Skin of body (tissue), 2 donors: ENCODE data around the gene CCDC6. TPM values are rescaled to one million over a fixed set of nuclear protein-coding genes. Genes with fewer than 3 reads are reported as not detected.
"Not testable (repeated sequence)": the region's sequence is repeated elsewhere in the genome, so short reads cannot be mapped to it uniquely, and the experiment has no call there.

Source experiments
- DNase-seq: peaks from one replicate; lab custom pipeline; 2025; lab: John Stamatoyannopoulos, UW
- total RNA-seq: library from RNA; depleted of rRNA; stranded (reverse); fragments of >200 nt; gene quantifications from one replicate; pipeline ENCODE4 v1.2.3, GENCODE V29; 2014

Gene CCDC6
- total RNA-seq, 1 donor from 2014 or later = 36.9 TPM

GRCh38 chr10:59905731-59906416, 482 bp downstream of the CCDC6 start:
- DNase-seq = no peak

- no peak for DNase-seq
Observed at GRCh38 chr10:59905066-59905730, 1.2 kb downstream of the CCDC6 start.

GRCh38 chr10:59904426-59905065, 1.8 kb downstream of the CCDC6 start:
- DNase-seq = no peak

GRCh38 chr10:59903871-59904270, 2.5 kb downstream of the CCDC6 start:
- no peak for DNase-seq

GRCh38 chr10:59902016-59902415, 4.3 kb downstream of the CCDC6 start:
- DNase-seq = no peak

GRCh38 chr10:59901470-59901869, 4.9 kb downstream of the CCDC6 start:
- DNase-seq = no peak

- no peak for DNase-seq
Observed at GRCh38 chr10:59900048-59900727, 6.2 kb downstream of the CCDC6 start.

- no peak for DNase-seq
Observed at GRCh38 chr10:59898125-59898835, 8.1 kb downstream of the CCDC6 start.

GRCh38 chr10:59896191-59896590, 10.2 kb downstream of the CCDC6 start:
- DNase-seq = no peak

GRCh38 chr10:59895629-59896116, 10.7 kb downstream of the CCDC6 start:
- DNase-seq = no peak

GRCh38 chr10:59894114-59894513, 12.2 kb downstream of the CCDC6 start:
- DNase-seq = no peak

GRCh38 chr10:59892697-59893096, 13.7 kb downstream of the CCDC6 start:
- DNase-seq = no peak

- no peak for DNase-seq
Observed at GRCh38 chr10:59891936-59892335, 14.4 kb downstream of the CCDC6 start.

GRCh38 chr10:59891349-59891748, 15.0 kb downstream of the CCDC6 start:
- no peak for DNase-seq

- no peak for DNase-seq
Observed at GRCh38 chr10:59888781-59889435, 17.4 kb downstream of the CCDC6 start.

GRCh38 chr10:59887972-59888640, 18.2 kb downstream of the CCDC6 start:
- DNase-seq = no peak

GRCh38 chr10:59887006-59887405, 19.4 kb downstream of the CCDC6 start:
- DNase-seq = no peak

GRCh38 chr10:59885430-59886134, 20.8 kb downstream of the CCDC6 start:
- no peak for DNase-seq

GRCh38 chr10:59884893-59885292, 21.5 kb downstream of the CCDC6 start:
- not testable (repeated sequence) for DNase-seq

- no peak for DNase-seq
Observed at GRCh38 chr10:59881640-59882039, 24.7 kb downstream of the CCDC6 start.
